ENCODE data around the gene TIMP4.

TIMP4 gene

DNA sequence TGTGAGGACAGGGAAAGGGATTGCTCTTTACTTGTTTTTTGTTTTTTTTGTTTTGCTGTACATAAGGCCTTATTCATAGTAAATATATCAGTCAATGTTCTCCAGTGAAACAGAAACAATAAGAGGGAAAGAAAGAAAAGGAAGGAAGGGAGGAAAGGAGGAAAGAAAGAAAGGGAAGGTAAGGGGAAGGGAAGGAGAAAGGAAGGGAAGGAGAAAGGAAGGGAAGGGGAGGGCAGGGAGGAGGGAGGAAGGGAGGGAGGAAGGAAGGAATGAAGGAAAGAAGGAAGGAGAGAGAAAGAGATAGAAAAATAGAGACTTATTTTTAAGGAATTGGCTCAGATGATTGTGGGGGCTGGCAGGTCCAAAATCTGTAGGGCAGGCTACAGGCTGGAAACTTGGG lies 37.2 kb downstream of the TIMP4 start:
- no peak for DNase-seq (ENCODE audit: insufficient read length, low spot score)
- TF ChIP-seq, protein P1, sequence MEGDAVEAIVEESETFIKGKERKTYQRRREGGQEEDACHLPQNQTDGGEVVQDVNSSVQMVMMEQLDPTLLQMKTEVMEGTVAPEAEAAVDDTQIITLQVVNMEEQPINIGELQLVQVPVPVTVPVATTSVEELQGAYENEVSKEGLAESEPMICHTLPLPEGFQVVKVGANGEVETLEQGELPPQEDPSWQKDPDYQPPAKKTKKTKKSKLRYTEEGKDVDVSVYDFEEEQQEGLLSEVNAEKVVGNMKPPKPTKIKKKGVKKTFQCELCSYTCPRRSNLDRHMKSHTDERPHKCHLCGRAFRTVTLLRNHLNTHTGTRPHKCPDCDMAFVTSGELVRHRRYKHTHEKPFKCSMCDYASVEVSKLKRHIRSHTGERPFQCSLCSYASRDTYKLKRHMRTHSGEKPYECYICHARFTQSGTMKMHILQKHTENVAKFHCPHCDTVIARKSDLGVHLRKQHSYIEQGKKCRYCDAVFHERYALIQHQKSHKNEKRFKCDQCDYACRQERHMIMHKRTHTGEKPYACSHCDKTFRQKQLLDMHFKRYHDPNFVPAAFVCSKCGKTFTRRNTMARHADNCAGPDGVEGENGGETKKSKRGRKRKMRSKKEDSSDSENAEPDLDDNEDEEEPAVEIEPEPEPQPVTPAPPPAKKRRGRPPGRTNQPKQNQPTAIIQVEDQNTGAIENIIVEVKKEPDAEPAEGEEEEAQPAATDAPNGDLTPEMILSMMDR (IDR thresholded peaks at IDR 0.05; ENCODE audit: insufficient read depth, missing control alignments), result no peak
- no peak for FAIRE-seq

GRCh38 chr3:12120374-12121140 lies 38.2 kb downstream of the TIMP4 start:
- TF ChIP-seq, protein P1 (IDR thresholded peaks at IDR 0.05; ENCODE audit: insufficient read depth, missing control alignments), result no peak
- FAIRE-seq, result no peak
- no peak for DNase-seq (ENCODE audit: insufficient read length, low spot score)

GRCh38 chr3:12117473-12117872 lies 41.2 kb downstream of the TIMP4 start:
- FAIRE-seq (no peak), DNase-seq (ENCODE audit: insufficient read length, low spot score) (no peak)
- TF ChIP-seq, protein P1 (IDR thresholded peaks at IDR 0.05; ENCODE audit: insufficient read depth, missing control alignments), result no peak

- FAIRE-seq, result no peak
- TF ChIP-seq, protein P1 (IDR thresholded peaks at IDR 0.05; ENCODE audit: insufficient read depth, missing control alignments), result no peak
Measured at GRCh38 chr3:12116870-12117269, 41.8 kb downstream of the TIMP4 start.

GRCh38 chr3:12115849-12116248 lies 42.9 kb downstream of the TIMP4 start:
- FAIRE-seq, result no peak
- no peak for DNase-seq (ENCODE audit: insufficient read length, low spot score)
- TF ChIP-seq, protein P1 (IDR thresholded peaks at IDR 0.05; ENCODE audit: insufficient read depth, missing control alignments), result no peak

More at GRCh38 chr3:12116870-12117269, 41.8 kb downstream of the TIMP4 start:
- DNase-seq (ENCODE audit: insufficient read length, low spot score), result no peak

GRCh38 chr3:12115104-12115503 lies 43.6 kb downstream of the TIMP4 start:
- TF ChIP-seq, protein P1 (IDR thresholded peaks at IDR 0.05; ENCODE audit: insufficient read depth, missing control alignments), result no peak
- FAIRE-seq (no peak), DNase-seq (ENCODE audit: insufficient read length, low spot score) (no peak)

DNA sequence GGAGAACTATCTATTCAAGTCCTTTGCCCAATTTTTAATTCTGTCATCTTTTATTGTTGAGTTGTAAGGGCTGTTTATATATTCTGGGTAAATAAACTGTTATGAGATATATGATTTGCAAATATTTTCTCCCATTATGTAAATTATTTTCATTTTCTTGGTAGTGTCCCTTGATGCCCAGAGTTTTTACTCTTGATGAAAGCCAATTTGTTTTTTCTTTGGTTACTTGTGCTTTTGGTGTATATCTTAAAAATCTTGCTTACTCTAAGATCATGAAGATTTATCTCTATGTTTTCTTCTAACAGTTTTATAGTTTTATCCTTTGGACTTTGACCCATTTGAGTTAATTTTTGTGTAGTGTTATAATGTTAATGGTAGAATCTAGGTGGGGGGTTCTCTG lies 44.5 kb downstream of the TIMP4 start:
- TF ChIP-seq, protein P1 (IDR thresholded peaks at IDR 0.05; ENCODE audit: insufficient read depth, missing control alignments), result no peak
- FAIRE-seq (no peak), DNase-seq (ENCODE audit: insufficient read length, low spot score) (no peak)

All from D721Med (cell line).